Measurements from ENCODE around the gene MALL.

GRCh38 chr2:110134025-110134424 is 18.4 kb upstream of the MALL start:
- TF ChIP-seq CTCF (IDR thresholded peaks at IDR 0.05) (no peak), POLR2A (IDR thresholded peaks at IDR 0.05) (no peak), POLR2AphosphoS5 (IDR thresholded peaks at IDR 0.05) (no peak), EP300 (IDR thresholded peaks at IDR 0.05) (no peak)

Measured in upper lobe of left lung (tissue), 4 donors.